Stimulated activated CD4-positive, alpha-beta T cell treated with anti-CD3 and anti-CD28 coated beads, Interleukin-4, amount 100 ng/mL, for 1 hour (primary cell): Measurements from ENCODE around the gene TESK2.

Experiments
- DNase-seq: peaks from one replicate; pipeline ENCODE4 v3.0.0-alpha.2; 2020

TESK2 gene

GRCh38 chr1:45331436-45332345, 159.3 kb downstream of the TESK2 start:
- no peak for DNase-seq

GRCh38 chr1:45329445-45329844, 161.5 kb downstream of the TESK2 start:
- DNase-seq = no peak

GRCh38 chr1:45328680-45329079, 162.3 kb downstream of the TESK2 start:
- DNase-seq = no peak

- DNase-seq = no peak
These were observed 163.1 kb downstream of the TESK2 start for GRCh38 chr1:45327644-45328515.

- DNase-seq = peak; percentile 73
These were observed 164.0 kb downstream of the TESK2 start, which contains the start of gene HPDL for GRCh38 chr1:45326627-45327623. Gene HPDL (plus strand): TSS chr1:45326895. CDS start chr1:45327149, 254 bp downstream.

GRCh38 chr1:45325851-45326506, 165.0 kb downstream of the TESK2 start:
- DNase-seq = no peak

- no peak for DNase-seq
These were observed 168.4 kb downstream of the TESK2 start for GRCh38 chr1:45322486-45323040.

- no peak for DNase-seq
These were observed 169.5 kb downstream of the TESK2 start for GRCh38 chr1:45321444-45321843.

GRCh38 chr1:45319761-45320160, 171.2 kb downstream of the TESK2 start:
- no peak for DNase-seq

GRCh38 chr1:45317166-45317565, 173.8 kb downstream of the TESK2 start:
- no peak for DNase-seq

GRCh38 chr1:45314266-45314665, 176.7 kb downstream of the TESK2 start:
- DNase-seq = no peak

- no peak for DNase-seq
These were observed 184.1 kb downstream of the TESK2 start for GRCh38 chr1:45306905-45307304.

- peak; percentile 34 for DNase-seq
These were observed 184.6 kb downstream of the TESK2 start for GRCh38 chr1:45306319-45306718.

GRCh38 chr1:45305231-45305630, 185.7 kb downstream of the TESK2 start:
- no peak for DNase-seq

- no peak for DNase-seq
These were observed 186.5 kb downstream of the TESK2 start for GRCh38 chr1:45304311-45305081.

- DNase-seq = peak; percentile 99
These were observed 187.2 kb downstream of the TESK2 start for GRCh38 chr1:45303520-45304310.

- DNase-seq = no peak
These were observed 188.3 kb downstream of the TESK2 start for GRCh38 chr1:45302505-45303150.

GRCh38 chr1:45300669-45300997, 190.3 kb downstream of the TESK2 start:
- DNase-seq = no peak

GRCh38 chr1:45299981-45300668, 190.8 kb downstream of the TESK2 start:
- DNase-seq = peak; percentile 19
